AG04449 (cell line): Measurements from ENCODE around the gene KAZALD1.
A peak's percentile ranks its signal among the peaks of the same experiment; 100 is the strongest.

ENCODE experiments used
- CTCF ChIA-PET: fragments of 350-600 bp; formaldehyde crosslinking; extraction: SDS; loops from one replicate; lab custom pipeline; 2021; ENCODE audit warnings: antibody characterized with exemption; lab: Yijun Ruan, JAX
- POLR2A ChIA-PET: fragments of 400-600, 350-600 bp; formaldehyde crosslinking; extraction: SDS; loops from one replicate; lab custom pipeline; 2020; ENCODE audit warnings: antibody characterized with exemption, inconsistent platforms; lab: Yijun Ruan, JAX
- DNase-seq: peaks from one replicate; pipeline ENCODE4 v3.0.0-alpha.2; 2010; ENCODE audit warnings: low read depth, low spot score
- H3K4me3 ChIP-seq: 2 replicates; pipeline ENCODE4 v1.5.1; 2011; ENCODE audit warnings: low read depth, mild to moderate bottlenecking, control low read depth, low read length
- TF ChIP-seq, protein P1 (sequence below): IDR thresholded peaks from one replicate; pipeline ENCODE4 v1.5.1; 2011; ENCODE audit warnings: mild to moderate bottlenecking, moderate library complexity, low read length, control low read depth, inconsistent platforms; ENCODE audit not compliant: insufficient read depth; ENCODE audit errors: missing control alignments

Gene KAZALD1

GRCh38 chr10:101066146-101066895 lies 4.5 kb downstream of the KAZALD1 start:
- POLR2A ChIA-PET = interaction anchor here (1.0 to 1.8 kb wide), 3 partner anchors 15 to 25 kb away, joined by 3 to 6 read pairs (median 6); no protein-coding TSS in a partner anchor
- TF ChIP-seq, protein P1, sequence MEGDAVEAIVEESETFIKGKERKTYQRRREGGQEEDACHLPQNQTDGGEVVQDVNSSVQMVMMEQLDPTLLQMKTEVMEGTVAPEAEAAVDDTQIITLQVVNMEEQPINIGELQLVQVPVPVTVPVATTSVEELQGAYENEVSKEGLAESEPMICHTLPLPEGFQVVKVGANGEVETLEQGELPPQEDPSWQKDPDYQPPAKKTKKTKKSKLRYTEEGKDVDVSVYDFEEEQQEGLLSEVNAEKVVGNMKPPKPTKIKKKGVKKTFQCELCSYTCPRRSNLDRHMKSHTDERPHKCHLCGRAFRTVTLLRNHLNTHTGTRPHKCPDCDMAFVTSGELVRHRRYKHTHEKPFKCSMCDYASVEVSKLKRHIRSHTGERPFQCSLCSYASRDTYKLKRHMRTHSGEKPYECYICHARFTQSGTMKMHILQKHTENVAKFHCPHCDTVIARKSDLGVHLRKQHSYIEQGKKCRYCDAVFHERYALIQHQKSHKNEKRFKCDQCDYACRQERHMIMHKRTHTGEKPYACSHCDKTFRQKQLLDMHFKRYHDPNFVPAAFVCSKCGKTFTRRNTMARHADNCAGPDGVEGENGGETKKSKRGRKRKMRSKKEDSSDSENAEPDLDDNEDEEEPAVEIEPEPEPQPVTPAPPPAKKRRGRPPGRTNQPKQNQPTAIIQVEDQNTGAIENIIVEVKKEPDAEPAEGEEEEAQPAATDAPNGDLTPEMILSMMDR = peak; percentile 64
- H3K4me3 ChIP-seq = peak overlapping the region; percentile 56
- no peak for DNase-seq
- CTCF ChIA-PET = interaction anchor here (1.3 to 34.2 kb wide), 7 partner anchors 6 to 76 kb away, joined by 4 to 1481 read pairs (median 38); partner anchors contain the start of genes KAZALD1, PDZD7 and SFXN3

DNA sequence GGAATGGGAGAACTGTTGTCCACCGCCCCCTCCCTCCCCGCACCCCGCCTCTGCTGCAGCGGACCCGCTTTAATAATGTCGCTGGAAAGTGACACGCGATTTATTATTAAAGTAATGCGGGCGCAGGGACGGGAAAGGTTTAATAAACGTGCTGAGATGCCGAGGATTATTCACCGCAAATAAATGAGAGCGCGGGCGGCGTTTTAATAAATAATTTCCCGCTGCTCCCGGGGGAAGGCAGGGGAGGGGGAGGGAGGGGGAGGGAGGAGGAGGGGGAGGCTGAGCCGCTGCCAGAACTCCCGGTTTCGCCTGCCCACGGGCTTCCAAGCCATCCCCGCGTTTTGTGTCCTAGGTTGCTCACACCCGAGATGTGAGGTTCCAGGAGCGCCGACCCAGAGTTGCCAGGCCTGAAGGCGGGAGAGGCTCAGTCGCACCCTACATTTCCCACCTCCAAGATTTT lies 5.1 kb downstream of the KAZALD1 start:
- H3K4me3 ChIP-seq = peak overlapping the region; percentile 56
- DNase-seq = no peak
- POLR2A ChIA-PET = interaction anchor here (1.0 to 1.8 kb wide), 3 partner anchors 15 to 26 kb away, joined by 3 to 6 read pairs (median 6); no protein-coding TSS in a partner anchor
- CTCF ChIA-PET = interaction anchor here (0.9 to 34.2 kb wide), 11 partner anchors 7 to 101 kb away, joined by 3 to 1481 read pairs (median 13); partner anchors contain the start of genes KAZALD1, PDZD7 and SFXN3
- TF ChIP-seq, protein P1 = no peak

GRCh38 chr10:101067356-101068083 lies 5.7 kb downstream of the KAZALD1 start:
- TF ChIP-seq, protein P1 = peak; percentile 79
- DNase-seq = no peak
- H3K4me3 ChIP-seq = peak overlapping the region; percentile 56
- ChIA-PET POLR2A (interaction anchor here (1.6 to 1.8 kb wide), 2 partner anchors 16 to 24 kb away, joined by 6 read pairs; no protein-coding TSS in a partner anchor), CTCF (interaction anchor here (0.9 to 34.2 kb wide), 12 partner anchors 7 to 503 kb away, joined by 3 to 1481 read pairs (median 12); partner anchors contain the start of genes KAZALD1, PDZD7 and SFXN3)

GRCh38 chr10:101069441-101069840 lies 7.7 kb downstream of the KAZALD1 start:
- H3K4me3 ChIP-seq = no peak overlapping the region
- ChIA-PET CTCF (interaction anchor here (1.7 to 34.2 kb wide), 9 partner anchors 9 to 73 kb away, joined by 3 to 1481 read pairs (median 23); partner anchors contain the start of genes KAZALD1, PDZD7 and SFXN3), POLR2A (no interaction called here)
- TF ChIP-seq, protein P1 = no peak
- DNase-seq = no peak

DNA sequence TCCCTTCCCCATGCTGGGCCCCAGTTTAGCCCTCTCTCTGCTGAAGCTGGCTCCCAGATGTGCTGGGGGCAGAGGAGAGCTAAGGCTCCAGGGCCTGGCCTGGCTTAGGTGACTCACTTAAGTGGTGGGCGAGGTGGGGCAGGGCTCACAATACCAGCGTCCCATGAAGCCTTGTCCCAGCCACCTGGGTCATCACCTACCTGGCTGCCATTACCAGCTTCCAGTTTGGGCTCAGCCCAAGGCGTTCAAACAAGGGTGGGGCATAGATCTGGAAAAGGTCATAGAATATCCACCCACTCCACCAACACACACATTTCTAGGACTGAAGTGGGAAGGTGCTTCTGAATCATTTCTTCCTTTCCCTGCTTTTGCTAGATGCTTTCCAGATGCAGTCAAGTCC lies 8.3 kb downstream of the KAZALD1 start:
- CTCF ChIA-PET = interaction anchor here (1.9 to 34.2 kb wide), 9 partner anchors 10 to 72 kb away, joined by 5 to 1481 read pairs (median 23); partner anchors contain the start of genes KAZALD1, PDZD7 and SFXN3
- no peak for DNase-seq
- TF ChIP-seq, protein P1 = no peak
- no peak overlapping the region for H3K4me3 ChIP-seq
- POLR2A ChIA-PET = no interaction called here
